Measurements from ENCODE around the gene RP9. TPM values are rescaled to one million over a fixed set of nuclear protein-coding genes. Genes with fewer than 3 reads are reported as not detected.
A peak's percentile ranks its signal among the peaks of the same experiment; 100 is the strongest.

RP9 gene
- total RNA-seq, 2 experiments from 2014 or later: 17.6 to 20.3 TPM

GRCh38 chr7:33048257-33048656, 60.9 kb downstream of the RP9 start:
- POLR2A ChIA-PET: interaction anchor here (1.8 kb wide), 1 partner anchor 8 kb away, joined by 8 read pairs; no protein-coding TSS in a partner anchor
- Histone ChIP-seq H3K27me3 (ENCODE audit: control insufficient read depth in 1 of 2, insufficient read depth in 2 of 2, low read length in 2 of 2) (no peaks in the 10 kb centered on the region), H3K4me3 (ENCODE audit: low read length) (no peak overlapping the region), H3K4me1 (ENCODE audit: insufficient read depth, low read length) (peaks cover 11% of the 10 kb centered on the region), H3K9me3 (ENCODE audit: control insufficient read depth in 1 of 2, insufficient read depth in 1 of 2, low read length in 2 of 2) (no peaks in the 10 kb centered on the region), H3K36me3 (ENCODE audit: insufficient read depth, low read length) (no peaks in the 10 kb centered on the region), H3K27ac (ENCODE audit: low read depth in 1 of 2, low read length in 2 of 2) (no peak overlapping the region)
- H3K27ac Mint-ChIP-seq: no peak overlapping the region
- peaks cover 66% of the 10 kb centered on the region for H3K4me1 Mint-ChIP-seq (ENCODE audit: low read depth)
- H3K36me3 Mint-ChIP-seq (ENCODE audit: low read depth): no peaks in the 10 kb centered on the region
- CTCF ChIA-PET: no interaction called here
- H3K4me3 Mint-ChIP-seq: no peak overlapping the region
- intact Hi-C loops (cut with DNase I, micrococcal nuclease): loop anchor here in 1 of 2 experiments (5.0 kb wide), 1 partner anchor 106 kb away; no protein-coding TSS in a partner anchor
- ATAC-seq (ENCODE audit: poor library complexity) (no peak), DNase-seq (no peak)
- TF ChIP-seq CTCF (IDR thresholded peaks at IDR 0.05): no peak
- H3K9me3 Mint-ChIP-seq: no peaks in the 10 kb centered on the region
- H3K27me3 Mint-ChIP-seq: no peaks in the 10 kb centered on the region

- Histone ChIP-seq H3K4me3 (ENCODE audit: low read length) (no peak overlapping the region), H3K9me3 (ENCODE audit: control insufficient read depth in 1 of 2, insufficient read depth in 1 of 2, low read length in 2 of 2) (no peaks in the 10 kb centered on the region), H3K27me3 (ENCODE audit: control insufficient read depth in 1 of 2, insufficient read depth in 2 of 2, low read length in 2 of 2) (no peaks in the 10 kb centered on the region), H3K4me1 (ENCODE audit: insufficient read depth, low read length) (peaks cover 9% of the 10 kb centered on the region), H3K27ac (ENCODE audit: low read depth in 1 of 2, low read length in 2 of 2) (no peak overlapping the region), H3K36me3 (ENCODE audit: insufficient read depth, low read length) (no peaks in the 10 kb centered on the region)
- Mint-ChIP-seq H3K4me1 (ENCODE audit: low read depth) (peaks cover 64% of the 10 kb centered on the region), H3K9me3 (no peaks in the 10 kb centered on the region), H3K27ac (peak overlapping the region; percentile 35), H3K36me3 (ENCODE audit: low read depth) (no peaks in the 10 kb centered on the region), H3K4me3 (no peak overlapping the region), H3K27me3 (no peaks in the 10 kb centered on the region)
- TF ChIP-seq CTCF (IDR thresholded peaks at IDR 0.05): no peak
- no peak for ATAC-seq (ENCODE audit: poor library complexity)
- CTCF ChIA-PET: interaction anchor here (1.7 kb wide), 1 partner anchor 65 kb away, joined by 5 read pairs; the partner anchor contains the start of gene RP9
- intact Hi-C loops (cut with DNase I, micrococcal nuclease): loop anchor here (5.0 kb wide), 2 partner anchors 103 to 153 kb away; partner anchors contain the start of gene KBTBD2 (in 1 of the 2)
- no peak for DNase-seq
- POLR2A ChIA-PET: interaction anchor here (1.3 kb wide), 1 partner anchor 18 kb away, joined by 5 read pairs; the partner anchor contains the start of gene NT5C3A
These were observed 64.2 kb downstream of the RP9 start for GRCh38 chr7:33044986-33045385.

Other genes with a start within 250 kb of the RP9 start
- gene KBTBD2, start 217.6 kb downstream of the RP9 start, total RNA-seq: 10 to 100 TPM; 92.3 to 93.9 TPM
- gene FKBP9, start 152.0 kb downstream of the RP9 start, total RNA-seq: not detected
- 10 to 100 TPM; 31.5 to 33.3 TPM for gene NT5C3A, start 46.6 kb downstream of the RP9 start, total RNA-seq
- gene BBS9, start 20.2 kb upstream of the RP9 start, total RNA-seq: 10 to 100 TPM; 16.0 to 20.4 TPM